Inferior parietal cortex (tissue), 1 donor: ENCODE results near the gene ROR2.
"Not testable (repeated sequence)": the region's sequence is repeated elsewhere in the genome, so short reads cannot be mapped to it uniquely, and the experiment has no call there.

Source experiments
- DNase-seq: peaks from one replicate; pipeline ENCODE4 v3.0.0-alpha.2; 2016; ENCODE audit errors: extremely low spot score

Gene ROR2

GRCh38 chr9:91517332-91517731 is 432.7 kb downstream of the ROR2 start:
- not testable (repeated sequence) for DNase-seq

GRCh38 chr9:91516777-91517176 is 433.3 kb downstream of the ROR2 start:
- no peak for DNase-seq

- DNase-seq, result no peak
These were observed 433.9 kb downstream of the ROR2 start for GRCh38 chr9:91516081-91516480.

- peak; percentile 49 for DNase-seq
These were observed 434.8 kb downstream of the ROR2 start for GRCh38 chr9:91515074-91515687.
